PFSK-1 (cell line): ENCODE measurements around the gene WSCD2.

Experiments used
- FOXP2 ChIP-seq: optimal IDR thresholded peaks from 2 replicates; pipeline ENCODE3; 2011; ENCODE audit warnings: borderline replicate concordance, control low read depth, inconsistent platforms; ENCODE audit not compliant: insufficient read depth; ENCODE audit errors: extremely low read length, extremely low read depth
- POLR2AphosphoS5 ChIP-seq: IDR thresholded peaks from 2 replicates; pipeline ENCODE4 v1.6.1; 2012; ENCODE audit warnings: low read depth, mild to moderate bottlenecking, control low read depth, low read length, moderate library complexity
- SIN3A ChIP-seq: IDR thresholded peaks from 2 replicates; pipeline ENCODE4 v1.6.1; 2012; ENCODE audit warnings: mild to moderate bottlenecking, low read length, moderate library complexity, borderline replicate concordance; ENCODE audit not compliant: insufficient read depth
- TAF1 ChIP-seq: IDR thresholded peaks from 2 replicates; pipeline ENCODE4 v1.6.1; 2012; ENCODE audit warnings: low read length, control low read depth, borderline replicate concordance; ENCODE audit not compliant: insufficient read depth

DNA sequence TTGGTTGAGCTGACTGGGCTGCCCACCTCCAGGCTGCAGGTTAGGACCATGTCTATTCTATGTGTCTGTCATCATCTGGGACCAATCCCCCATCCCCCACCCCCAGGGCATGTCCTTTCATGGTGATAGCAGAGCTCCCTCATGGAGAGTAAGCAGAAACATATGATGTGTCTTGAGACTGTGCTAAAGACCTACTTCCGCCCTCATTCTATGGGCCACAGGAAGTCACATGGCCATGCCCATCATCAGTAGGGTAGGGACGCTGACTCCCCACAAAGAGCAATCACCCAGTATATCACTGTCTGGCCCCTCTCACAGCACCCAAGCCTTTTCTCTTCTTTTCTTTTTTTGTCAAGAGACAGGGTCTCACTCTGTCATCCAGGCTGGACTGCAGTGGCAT, 110.3 kb downstream of the WSCD2 start:
- TF ChIP-seq TAF1 (no peak), POLR2AphosphoS5 (no peak), FOXP2 (no peak), SIN3A (no peak)
